Stimulated activated naive B cell treated with anti-CD40 and anti-IgM and Interleukin-4, amounts not matched to agents 10 μg/mL and 1 μg/mL and 100 μg/mL, for 72 hours (primary cell): ENCODE measurements around the gene MACROD1.

ENCODE experiments used
- ATAC-seq, 2 donors: fragments of 150-1000 bp; cut with Tn5 transposase; replicated peaks; 2 replicates each; pipeline ENCODE4 v1.10.0; 2021; ENCODE audit warnings: moderate library complexity in 1 of 2
- DNase-seq: peaks from one replicate; pipeline ENCODE4 v3.0.0; 2021
- H3K27ac Mint-ChIP-seq: one replicate; pipeline ENCODE4 v1.8.0; 2022; ENCODE audit warnings: mild to moderate bottlenecking, mixed read lengths
- H3K27me3 Mint-ChIP-seq, 2 donors: one replicate each; pipeline ENCODE4 v1.8.0; 2022; ENCODE audit warnings: mixed read lengths in 2 of 2
- H3K36me3 Mint-ChIP-seq, 2 donors: one replicate each; pipeline ENCODE4 v1.8.0; 2022; ENCODE audit warnings: mixed read lengths in 2 of 2, mild to moderate bottlenecking in 1 of 2
- H3K4me1 Mint-ChIP-seq, 2 donors: one replicate each; pipeline ENCODE4 v1.8.0; 2022; ENCODE audit warnings: mixed read lengths in 2 of 2, mild to moderate bottlenecking in 1 of 2
- H3K4me3 Mint-ChIP-seq, 2 donors: one replicate each; pipeline ENCODE4 v1.8.0; 2022; ENCODE audit warnings: mild to moderate bottlenecking in 2 of 2, mixed read lengths in 2 of 2, moderate library complexity in 1 of 2
- H3K9me3 Mint-ChIP-seq, 2 donors: one replicate each; pipeline ENCODE4 v1.8.0; 2022; ENCODE audit warnings: mixed read lengths in 2 of 2, mild to moderate bottlenecking in 1 of 2

MACROD1 gene

GRCh38 chr11:64029773-64030172 is 136.1 kb downstream of the MACROD1 start:
- H3K27me3 Mint-ChIP-seq = peaks cover 51 to 55% of the 10 kb centered on the region in 2 donors
- H3K27ac Mint-ChIP-seq = no peak overlapping the region
- H3K4me1 Mint-ChIP-seq = peaks cover 9 to 17% of the 10 kb centered on the region in 2 donors
- ATAC-seq (no peak), DNase-seq (no peak)
- no peaks in the 10 kb centered on the region for H3K9me3 Mint-ChIP-seq
- no peak overlapping the region for H3K4me3 Mint-ChIP-seq
- H3K36me3 Mint-ChIP-seq = no peaks in the 10 kb centered on the region

GRCh38 chr11:64028398-64029115 is 137.4 kb downstream of the MACROD1 start:
- peaks cover 3 to 16% of the 10 kb centered on the region in 2 donors for H3K4me1 Mint-ChIP-seq
- H3K36me3 Mint-ChIP-seq = no peaks in the 10 kb centered on the region
- H3K9me3 Mint-ChIP-seq = no peaks in the 10 kb centered on the region
- H3K4me3 Mint-ChIP-seq = no peak overlapping the region
- no peak for ATAC-seq
- peaks cover 40 to 45% of the 10 kb centered on the region in 2 donors for H3K27me3 Mint-ChIP-seq
- DNase-seq = no peak
- H3K27ac Mint-ChIP-seq = no peak overlapping the region

DNA sequence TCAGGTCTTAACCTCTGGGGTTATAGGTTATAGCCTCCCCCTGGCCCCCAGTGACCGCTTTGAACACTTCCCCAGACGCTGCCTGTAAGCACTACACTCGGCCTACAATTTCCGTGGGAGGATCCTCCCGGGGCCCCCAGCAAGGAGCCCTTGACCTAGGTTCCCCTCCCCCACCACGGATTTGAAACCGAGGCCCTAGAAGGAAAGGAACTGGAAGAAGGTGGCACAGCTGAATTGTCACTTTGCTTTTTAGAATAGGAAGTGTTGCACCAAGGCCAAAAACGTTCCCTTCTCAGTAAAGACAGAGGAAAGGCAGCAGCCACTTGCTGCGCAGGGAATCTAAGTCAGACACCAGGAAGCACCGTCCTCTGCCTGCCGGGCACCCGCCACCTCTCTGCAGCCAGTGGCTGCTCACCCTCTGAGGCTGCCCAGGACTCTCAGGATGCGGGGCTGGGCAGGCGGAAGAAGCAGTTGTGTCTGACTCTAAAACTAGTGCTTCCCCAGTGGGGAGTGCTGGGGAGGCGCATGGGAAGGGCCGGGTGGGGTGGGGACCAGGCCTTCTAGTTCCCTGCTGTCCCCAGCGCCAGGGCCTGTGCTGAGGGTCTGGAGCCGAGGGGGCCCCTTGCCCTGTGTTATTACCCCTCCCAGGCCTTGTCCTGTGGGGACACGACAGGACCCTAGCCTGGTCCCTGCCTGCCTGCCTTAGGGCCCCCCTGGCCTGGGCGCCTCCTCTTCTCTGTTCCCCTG is 138.1 kb downstream of the MACROD1 start:
- Mint-ChIP-seq H3K4me1 (peaks cover 3 to 16% of the 10 kb centered on the region in 2 donors), H3K27me3 (peaks cover 38 to 42% of the 10 kb centered on the region in 2 donors), H3K27ac (no peak overlapping the region), H3K36me3 (no peaks in the 10 kb centered on the region), H3K4me3 (no peak overlapping the region), H3K9me3 (no peaks in the 10 kb centered on the region)
- ATAC-seq = peak; percentile 16 to 36
- no peak for DNase-seq

- Mint-ChIP-seq H3K4me3 (no peak overlapping the region), H3K9me3 (no peaks in the 10 kb centered on the region), H3K36me3 (no peaks in the 10 kb centered on the region), H3K27me3 (peaks cover 34 to 36% of the 10 kb centered on the region in 2 donors), H3K27ac (no peak overlapping the region), H3K4me1 (peaks cover 3 to 16% of the 10 kb centered on the region in 2 donors)
- ATAC-seq (no peak), DNase-seq (no peak)
Measured at GRCh38 chr11:64026575-64027205, 139.2 kb downstream of the MACROD1 start.

GRCh38 chr11:64025205-64025604 is 140.7 kb downstream of the MACROD1 start:
- Mint-ChIP-seq H3K4me3 (no peak overlapping the region), H3K27me3 (peaks cover 27 to 28% of the 10 kb centered on the region in 2 donors), H3K27ac (no peak overlapping the region), H3K36me3 (no peaks in the 10 kb centered on the region), H3K4me1 (peaks cover 3 to 16% of the 10 kb centered on the region in 2 donors), H3K9me3 (no peaks in the 10 kb centered on the region)
- no peak for ATAC-seq
- no peak for DNase-seq

- Mint-ChIP-seq H3K9me3 (no peaks in the 10 kb centered on the region), H3K36me3 (no peaks in the 10 kb centered on the region), H3K4me1 (peaks cover 3 to 16% of the 10 kb centered on the region in 2 donors), H3K27me3 (peaks cover 16 to 19% of the 10 kb centered on the region in 2 donors), H3K4me3 (no peak overlapping the region), H3K27ac (peak overlapping the region; percentile 26)
- no peak for DNase-seq
- ATAC-seq = no peak
Measured at GRCh38 chr11:64023712-64024710, 141.9 kb downstream of the MACROD1 start.

DNA sequence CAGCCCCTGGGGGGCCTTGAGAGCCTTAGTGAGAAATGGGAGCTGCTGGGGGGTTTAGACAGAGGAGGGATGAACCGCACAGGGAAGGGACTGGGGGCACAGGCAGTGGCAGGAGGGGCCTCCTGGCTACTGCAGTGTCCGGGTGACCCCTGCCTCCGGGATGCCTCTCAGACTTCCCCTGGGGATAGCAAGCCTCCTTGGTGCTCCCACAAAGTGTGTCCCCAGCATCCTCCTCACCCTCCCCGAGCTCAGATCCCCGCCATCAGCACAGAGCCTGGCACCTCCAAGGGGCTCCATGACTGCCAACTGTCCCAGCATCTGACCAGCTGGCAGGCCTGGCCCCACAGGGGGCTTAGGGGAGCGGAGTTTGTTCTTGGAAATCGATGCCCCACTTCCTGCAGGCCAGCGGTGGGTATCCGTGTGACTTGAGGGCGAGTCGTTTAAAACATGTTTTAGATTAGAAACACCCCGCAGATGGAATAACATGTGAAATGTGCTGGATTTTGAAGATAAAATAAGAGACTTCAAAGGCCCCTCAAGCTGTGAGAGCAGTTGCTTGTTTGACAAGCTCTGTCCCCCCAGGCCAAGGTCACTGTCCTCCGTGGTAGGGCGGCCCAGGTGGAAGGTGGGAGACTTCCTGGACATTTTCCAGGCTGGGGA is 143.7 kb downstream of the MACROD1 start:
- Mint-ChIP-seq H3K27me3 (peaks cover 5 to 13% of the 10 kb centered on the region in 2 donors), H3K4me1 (no peaks in the 10 kb centered on the region), H3K36me3 (no peaks in the 10 kb centered on the region), H3K9me3 (no peaks in the 10 kb centered on the region), H3K4me3 (no peak overlapping the region), H3K27ac (no peak overlapping the region)
- no peak for ATAC-seq
- DNase-seq = no peak

DNA sequence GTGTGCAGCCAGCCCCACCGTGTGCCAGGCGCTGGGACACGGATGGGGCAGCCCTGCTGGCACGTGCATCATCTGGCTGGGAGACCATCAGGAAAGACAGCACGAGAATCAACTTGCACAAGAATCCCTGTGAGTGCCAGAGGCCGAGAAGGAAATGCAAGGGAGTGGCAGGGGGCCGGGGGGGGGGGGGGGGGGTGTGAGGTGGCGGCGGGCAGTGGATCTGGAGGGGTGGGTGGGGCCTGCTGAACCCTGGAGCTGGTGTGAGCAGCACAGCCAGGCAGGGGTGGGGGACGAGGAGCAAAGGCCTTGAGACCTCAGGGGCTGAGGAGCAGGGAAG is 144.2 kb downstream of the MACROD1 start:
- ATAC-seq (no peak), DNase-seq (no peak)
- Mint-ChIP-seq H3K27ac (no peak overlapping the region), H3K4me1 (no peaks in the 10 kb centered on the region), H3K36me3 (no peaks in the 10 kb centered on the region), H3K4me3 (no peak overlapping the region), H3K27me3 (peaks cover 0 to 7% of the 10 kb centered on the region in 2 donors), H3K9me3 (no peaks in the 10 kb centered on the region)

DNA sequence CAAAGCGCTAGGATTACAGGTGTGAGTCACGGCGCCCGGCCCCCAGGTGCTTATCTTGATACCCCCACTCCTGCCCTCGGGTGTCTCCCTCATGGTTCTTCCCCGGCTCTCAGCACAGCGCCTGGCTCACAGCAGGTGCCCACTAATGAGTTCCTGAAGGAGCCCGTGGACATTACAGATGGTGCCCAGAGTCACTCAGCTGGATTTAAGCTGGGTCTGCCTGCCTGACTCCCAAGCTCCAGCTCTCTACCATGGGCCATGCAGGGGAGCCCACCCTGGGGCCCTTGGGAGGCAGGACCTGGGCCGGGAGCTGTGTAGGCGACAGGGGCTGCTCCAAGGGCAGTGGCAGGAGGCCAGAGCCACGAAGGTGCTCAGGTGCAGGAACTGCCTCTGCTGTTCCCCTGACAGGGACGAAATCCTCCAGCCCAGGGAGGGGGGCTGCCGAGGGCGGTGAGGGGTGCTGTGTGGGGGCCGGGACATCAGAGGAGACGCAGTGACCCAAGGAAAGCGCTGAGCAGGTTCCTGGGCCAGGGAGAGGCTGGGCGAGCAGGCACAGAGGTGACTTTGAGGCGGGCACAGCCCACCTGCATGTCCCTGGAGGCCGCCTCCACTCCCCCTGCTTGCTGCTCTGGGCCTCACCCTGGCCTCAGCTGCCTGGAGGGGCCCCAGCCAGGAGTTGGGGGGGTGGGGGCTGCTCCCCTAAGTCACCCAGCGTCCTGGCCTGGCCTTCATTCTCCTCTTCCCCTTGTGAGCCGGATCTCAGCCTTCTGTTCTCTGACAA is 144.7 kb downstream of the MACROD1 start:
- Mint-ChIP-seq H3K27me3 (peaks cover 0 to 4% of the 10 kb centered on the region in 2 donors), H3K36me3 (no peaks in the 10 kb centered on the region), H3K9me3 (no peaks in the 10 kb centered on the region), H3K27ac (no peak overlapping the region), H3K4me1 (no peaks in the 10 kb centered on the region), H3K4me3 (no peak overlapping the region)
- no peak for ATAC-seq
- no peak for DNase-seq

DNA sequence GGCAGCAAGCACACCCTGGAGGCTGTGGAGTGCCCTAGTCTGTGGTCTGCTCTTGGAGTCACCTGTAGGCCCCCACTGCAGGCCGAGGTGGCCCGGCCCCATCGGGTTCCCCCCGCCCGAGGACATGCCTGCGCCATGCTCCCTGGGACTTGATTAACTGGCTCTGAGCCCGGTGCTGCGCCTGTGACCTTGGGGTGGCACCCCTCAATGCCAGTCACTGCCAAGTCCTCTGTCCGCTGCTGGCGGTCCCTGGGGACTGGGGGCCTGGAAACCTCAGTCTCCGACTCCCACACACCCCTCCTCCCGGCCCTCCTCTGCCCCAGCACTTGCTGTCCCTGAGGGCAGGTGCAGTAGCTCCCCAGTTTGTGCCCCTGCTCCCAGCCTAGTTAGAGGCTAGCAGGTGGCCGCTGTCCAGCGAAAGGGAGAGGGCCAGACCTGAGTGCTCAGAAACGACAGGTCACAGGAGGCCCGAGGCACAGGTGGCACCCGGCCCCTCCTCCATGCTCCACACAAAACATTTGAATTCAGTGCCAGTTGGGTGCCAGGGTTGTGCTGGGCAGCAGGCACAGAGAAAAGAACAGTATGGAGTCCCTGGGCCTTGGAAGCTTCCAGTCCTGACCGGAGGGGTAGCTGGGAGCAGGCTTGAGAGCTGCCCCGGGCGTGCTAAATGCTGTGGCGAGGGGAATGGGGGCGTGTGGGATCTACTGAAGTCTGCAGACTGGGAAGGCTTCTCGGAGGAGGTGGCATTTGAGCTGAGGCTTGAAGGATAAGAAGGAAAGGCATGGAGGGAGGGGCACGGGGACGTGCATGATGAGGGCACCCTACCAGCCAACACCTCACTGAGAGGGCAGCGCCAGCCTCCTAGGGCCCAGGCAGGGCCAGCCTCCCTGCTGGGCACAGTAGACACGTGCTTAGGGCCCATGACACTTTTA is 146.5 kb downstream of the MACROD1 start:
- Mint-ChIP-seq H3K4me3 (no peak overlapping the region), H3K27me3 (peaks cover 0 to 4% of the 10 kb centered on the region in 2 donors), H3K9me3 (no peaks in the 10 kb centered on the region), H3K27ac (no peak overlapping the region), H3K4me1 (no peaks in the 10 kb centered on the region), H3K36me3 (no peaks in the 10 kb centered on the region)
- DNase-seq = no peak
- ATAC-seq = no peak

DNA sequence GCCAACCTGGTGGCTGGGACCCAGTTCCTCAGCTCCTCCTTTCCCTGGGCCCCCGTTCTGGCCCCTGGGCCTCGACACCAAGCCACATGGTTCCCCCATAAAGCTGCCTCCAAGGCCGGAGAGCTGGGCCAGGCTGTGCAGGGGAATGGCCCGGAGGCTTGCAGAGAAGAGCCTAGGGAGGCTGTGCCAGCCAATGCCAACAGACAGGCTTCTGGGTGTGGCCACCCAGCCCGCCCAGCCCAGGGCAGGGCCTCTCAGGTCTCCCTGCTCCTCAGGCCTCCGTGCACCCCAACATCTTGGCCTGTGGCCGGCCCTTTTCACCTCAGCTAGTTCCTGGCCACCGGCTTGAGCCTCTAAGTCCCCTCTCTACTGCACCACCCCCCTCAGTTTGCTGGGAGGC is 147.6 kb downstream of the MACROD1 start:
- Mint-ChIP-seq H3K27me3 (peaks cover 0 to 4% of the 10 kb centered on the region in 2 donors), H3K27ac (no peak overlapping the region), H3K36me3 (peaks cover 0 to 2% of the 10 kb centered on the region in 2 donors), H3K4me1 (no peaks in the 10 kb centered on the region), H3K9me3 (no peaks in the 10 kb centered on the region), H3K4me3 (no peak overlapping the region)
- DNase-seq (no peak), ATAC-seq (no peak)

DNA sequence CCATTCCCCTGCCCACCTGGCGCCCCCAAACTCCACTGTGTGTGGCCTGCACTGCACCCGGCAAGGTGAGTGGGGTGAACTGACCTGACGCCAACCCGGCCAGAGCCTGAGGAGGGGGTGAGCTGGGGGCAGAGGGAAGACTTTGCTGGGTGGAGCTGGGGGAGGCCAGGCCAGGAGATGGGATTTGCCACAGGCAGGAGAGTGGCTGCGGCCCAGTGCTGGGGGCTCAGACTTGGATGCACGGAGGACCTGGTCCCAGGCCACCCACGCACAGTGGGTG is 148.0 kb downstream of the MACROD1 start:
- Mint-ChIP-seq H3K36me3 (peaks cover 0 to 2% of the 10 kb centered on the region in 2 donors), H3K27me3 (peaks cover 0 to 4% of the 10 kb centered on the region in 2 donors), H3K9me3 (no peaks in the 10 kb centered on the region), H3K4me1 (no peaks in the 10 kb centered on the region), H3K4me3 (no peak overlapping the region), H3K27ac (no peak overlapping the region)
- ATAC-seq (no peak), DNase-seq (no peak)
